ENCODE data around the gene FCHO2.
"Not testable (repeated sequence)": the region's sequence is repeated elsewhere in the genome, so short reads cannot be mapped to it uniquely, and the experiment has no call there.

Gene FCHO2

DNA sequence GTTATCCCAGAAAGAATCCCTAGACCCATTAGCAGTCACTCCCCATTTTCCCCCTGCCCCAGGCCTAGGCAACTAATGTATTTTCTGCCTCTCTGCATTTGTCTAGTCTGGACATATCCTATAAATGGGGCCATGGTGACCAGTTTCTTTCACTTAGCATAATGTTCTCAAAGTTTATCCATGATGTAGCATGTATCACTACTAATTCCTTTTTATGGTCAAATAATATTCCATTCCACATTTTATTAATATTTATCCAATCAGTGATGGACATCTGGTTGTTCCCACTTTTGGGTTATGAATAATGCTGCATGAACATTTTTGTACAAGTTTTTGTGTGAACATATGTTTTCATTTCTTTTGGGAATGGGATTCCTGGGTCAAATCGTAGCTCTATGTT lies 1.5 kb downstream of the FCHO2 start:
- DNase-seq = no peak

DNA sequence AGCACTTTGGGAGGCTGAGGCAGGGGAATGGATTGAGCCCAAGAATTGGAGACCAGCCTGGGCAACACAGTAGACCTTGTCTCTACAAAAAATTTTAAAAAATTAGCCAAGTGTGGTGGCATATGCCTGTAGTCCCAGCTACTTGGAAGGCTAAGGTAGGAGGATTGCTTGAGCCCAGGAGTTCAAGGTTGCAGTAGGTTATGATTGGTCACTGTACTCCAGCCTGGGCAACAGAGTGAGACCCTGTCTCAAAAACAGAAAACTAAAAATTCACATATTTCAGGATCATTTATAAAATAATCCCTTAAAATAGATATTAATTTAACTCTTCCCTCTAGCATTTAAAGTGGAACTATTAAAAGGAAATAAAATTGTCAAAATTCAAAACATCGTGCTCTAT lies 3.4 kb downstream of the FCHO2 start:
- DNase-seq = no peak

DNA sequence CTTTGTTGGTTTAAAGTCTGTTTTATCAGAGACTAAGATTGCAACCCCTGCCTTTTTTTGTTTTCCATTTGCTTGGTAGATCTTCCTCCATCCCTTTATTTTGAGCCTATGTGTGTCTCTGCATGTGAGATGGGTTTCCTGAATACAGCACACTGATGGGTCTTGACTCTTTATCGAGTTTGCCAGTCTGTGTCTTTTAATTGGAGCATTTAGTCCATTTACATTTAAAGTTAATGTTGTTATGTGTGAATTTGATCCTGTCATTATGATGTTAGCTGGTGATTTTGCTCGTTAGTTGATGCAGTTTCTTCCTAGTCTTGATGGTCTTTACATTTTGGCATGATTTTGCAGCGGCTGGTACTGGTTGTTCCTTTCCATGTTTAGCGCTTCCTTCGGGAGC lies 18.6 kb downstream of the FCHO2 start:
- not testable (repeated sequence) for DNase-seq

DNA sequence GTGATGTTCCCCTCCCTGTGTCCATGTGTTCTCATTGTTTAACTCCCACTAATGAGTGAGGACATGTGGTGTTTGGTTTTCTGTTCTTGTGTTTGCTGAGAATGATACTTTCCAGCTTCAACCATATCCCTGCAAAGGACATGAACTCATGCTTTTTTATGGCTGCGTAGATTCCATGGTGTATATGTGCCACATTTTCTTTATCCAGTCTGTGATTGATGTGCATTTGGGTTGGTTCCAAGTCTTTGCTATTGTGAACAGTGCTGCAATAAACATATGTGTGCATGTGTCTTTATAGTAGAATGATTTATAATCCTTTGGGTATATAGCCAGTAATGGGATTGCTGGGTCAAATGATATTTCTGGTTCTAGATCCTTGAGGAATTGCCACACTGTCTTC lies 21.0 kb downstream of the FCHO2 start:
- not testable (repeated sequence) for DNase-seq

DNA sequence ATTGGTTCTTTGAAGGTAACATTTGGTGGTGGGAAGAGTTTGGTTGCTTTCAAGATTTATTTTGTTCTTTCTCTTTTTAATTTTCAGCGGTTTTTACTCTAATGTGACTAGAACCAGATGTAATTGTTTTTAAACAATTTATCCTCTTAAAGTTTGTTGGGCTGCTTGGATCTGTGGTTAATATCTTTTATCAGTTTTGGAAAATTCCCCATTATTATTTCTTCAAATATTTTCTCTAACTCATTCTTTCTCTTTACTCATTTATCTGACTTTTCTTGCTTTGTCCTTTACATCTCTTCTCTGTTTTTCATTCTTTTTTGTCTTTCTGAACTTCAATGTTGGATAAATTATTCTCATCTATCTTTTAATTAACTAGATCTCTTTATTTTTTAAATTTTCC lies 29.9 kb downstream of the FCHO2 start:
- DNase-seq = no peak

DNA sequence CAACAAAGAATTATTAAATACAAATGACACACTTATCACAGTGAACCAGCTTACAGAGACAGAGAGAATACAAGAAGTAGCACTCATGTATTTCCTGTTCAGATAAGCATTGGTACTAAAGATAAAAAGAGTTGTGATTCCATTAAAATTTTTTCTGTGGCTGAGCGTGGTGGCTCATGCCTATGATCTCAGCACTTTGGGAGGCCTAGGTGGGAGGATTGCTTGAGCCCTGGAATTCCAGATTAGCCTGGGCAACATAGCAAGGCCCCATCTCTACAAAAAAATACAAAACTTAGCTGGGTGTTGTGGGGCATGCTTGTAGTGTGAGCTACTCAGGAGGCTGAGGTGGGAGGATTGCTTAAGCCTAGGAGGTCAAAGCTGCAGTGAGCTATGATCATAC lies 32.9 kb downstream of the FCHO2 start:
- no peak for DNase-seq

DNA sequence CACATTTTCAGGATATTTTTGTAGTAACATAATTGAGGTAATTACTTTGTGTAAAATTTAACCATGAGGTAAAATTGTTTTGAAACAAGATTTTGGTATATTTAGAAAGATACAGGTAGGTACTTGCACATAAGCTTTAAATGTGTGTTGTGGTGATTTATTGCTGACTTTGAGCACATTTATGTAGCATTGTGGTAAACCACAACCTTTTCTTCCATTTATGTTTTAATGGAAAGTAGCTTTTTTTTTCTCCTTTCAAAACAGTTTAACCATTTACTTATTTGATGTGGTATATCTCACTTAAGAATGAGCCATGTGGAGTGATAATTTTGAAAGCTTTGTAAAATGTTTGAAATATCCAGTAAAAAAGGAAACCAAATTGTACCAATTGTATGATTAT lies 35.6 kb downstream of the FCHO2 start:
- no peak for DNase-seq

DNA sequence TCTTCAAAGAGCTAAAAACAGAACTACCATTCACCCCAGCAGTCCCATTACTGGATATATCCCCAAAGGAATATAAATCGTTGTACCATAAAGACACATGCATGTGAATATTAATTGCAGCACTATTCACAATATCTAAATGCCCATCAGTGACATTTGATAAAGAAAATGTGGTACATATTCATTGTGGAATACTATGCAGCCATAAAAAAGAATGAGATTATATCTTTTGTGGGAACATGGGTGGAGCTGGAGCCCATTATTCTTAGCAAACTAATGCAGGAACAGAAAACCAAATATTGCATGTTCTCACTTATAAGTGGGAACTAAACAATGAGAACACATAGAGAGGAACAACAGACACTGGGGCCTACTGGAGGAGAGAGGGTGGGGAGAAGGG lies 38.7 kb downstream of the FCHO2 start:
- no peak for DNase-seq

DNA sequence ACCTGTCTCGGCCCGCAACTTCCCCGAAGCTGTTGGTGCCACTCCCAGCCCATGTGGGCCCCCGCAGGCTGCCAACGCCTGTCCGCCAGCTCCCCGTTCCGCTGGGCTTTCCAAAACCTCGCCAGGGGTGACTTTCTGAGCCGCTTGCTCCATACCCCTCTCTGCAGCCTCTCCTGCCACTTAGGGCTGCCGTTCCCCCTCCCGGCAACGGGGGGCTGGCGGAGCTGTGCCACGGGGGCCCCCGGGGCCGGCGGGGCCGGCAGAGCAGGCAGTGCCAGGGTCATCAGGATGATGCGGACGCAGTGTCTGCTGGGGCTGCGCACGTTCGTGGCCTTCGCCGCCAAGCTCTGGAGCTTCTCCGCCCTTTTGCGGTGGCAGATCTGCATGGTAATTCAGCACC lies 40.8 kb downstream of the FCHO2 start:
- DNase-seq = no peak

DNA sequence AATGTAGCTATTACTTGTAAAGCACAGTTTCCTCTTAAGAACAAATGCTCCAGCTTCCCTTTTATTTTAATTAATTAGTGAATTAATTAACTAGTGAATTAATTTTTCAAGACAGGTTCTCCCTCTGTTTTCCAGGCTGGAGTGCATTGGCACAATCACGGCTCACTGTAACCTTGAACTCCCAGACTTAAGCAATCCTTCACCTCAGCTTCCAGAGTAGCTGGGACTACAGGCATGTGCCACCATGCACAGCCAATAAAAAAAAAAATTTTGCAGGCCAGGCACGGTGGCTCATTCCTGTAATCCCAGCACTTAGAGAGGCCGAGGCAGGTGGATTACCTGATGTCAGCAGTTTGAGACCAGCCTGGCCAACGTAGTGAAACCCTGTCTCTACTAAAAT lies 44.1 kb downstream of the FCHO2 start:
- DNase-seq = no peak

DNA sequence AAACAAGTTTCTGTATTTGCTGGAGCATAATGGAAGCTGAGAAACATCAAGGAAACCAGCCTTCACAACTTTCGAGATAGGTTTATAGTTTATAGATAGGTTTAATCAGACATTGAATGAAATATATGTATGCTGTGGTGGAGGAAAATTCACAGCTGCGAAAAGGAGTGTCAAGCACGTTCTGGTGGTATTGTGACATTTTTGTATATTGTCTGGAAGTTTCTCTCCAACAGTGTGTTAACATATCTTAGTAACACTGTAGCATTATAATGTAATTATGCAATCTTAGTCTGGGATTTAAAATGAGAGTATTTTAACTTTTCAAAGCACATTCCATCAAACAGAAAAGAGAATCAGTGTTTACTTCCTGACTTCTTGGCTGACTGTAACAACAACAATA lies 50.0 kb downstream of the FCHO2 start:
- DNase-seq = no peak

DNA sequence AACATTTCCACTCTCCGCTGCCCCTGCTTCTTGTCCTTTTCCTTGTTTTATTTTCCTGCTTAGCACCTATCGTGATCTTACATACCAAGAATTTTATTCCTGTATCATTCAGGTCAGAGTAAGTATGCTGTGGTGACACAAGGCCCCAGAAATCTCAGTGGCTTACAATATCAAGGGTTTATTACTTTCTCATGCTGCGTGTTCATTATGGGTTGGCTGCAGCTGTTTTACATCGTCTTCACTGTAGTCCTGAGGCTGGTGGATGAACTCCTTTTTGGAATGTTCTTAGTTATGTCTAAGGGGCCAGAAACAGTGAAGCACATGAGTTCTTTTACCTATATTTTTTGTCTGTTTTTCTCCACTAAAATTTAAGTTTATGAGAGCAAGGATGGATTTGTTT lies 51.2 kb downstream of the FCHO2 start:
- DNase-seq = no peak

DNA sequence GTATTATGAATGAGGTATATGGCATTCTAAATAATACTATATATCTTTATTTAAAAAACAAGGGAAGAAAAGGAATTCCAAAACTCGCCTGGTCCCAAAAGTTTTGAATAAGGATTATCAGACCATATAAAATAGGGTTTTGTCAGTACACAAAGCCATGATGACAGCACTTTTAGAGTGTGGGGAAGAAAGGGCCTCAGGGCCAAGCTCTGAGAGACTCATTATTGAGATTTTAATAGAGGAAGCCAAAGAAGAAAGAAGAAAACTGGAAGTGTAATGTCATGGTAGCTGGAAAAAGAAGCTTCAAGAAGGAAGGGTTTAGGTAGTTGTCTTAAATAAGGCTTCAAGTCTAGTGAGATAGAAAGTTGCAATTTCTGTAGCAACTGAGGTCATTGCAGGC lies 53.0 kb downstream of the FCHO2 start:
- no peak for DNase-seq

DNA sequence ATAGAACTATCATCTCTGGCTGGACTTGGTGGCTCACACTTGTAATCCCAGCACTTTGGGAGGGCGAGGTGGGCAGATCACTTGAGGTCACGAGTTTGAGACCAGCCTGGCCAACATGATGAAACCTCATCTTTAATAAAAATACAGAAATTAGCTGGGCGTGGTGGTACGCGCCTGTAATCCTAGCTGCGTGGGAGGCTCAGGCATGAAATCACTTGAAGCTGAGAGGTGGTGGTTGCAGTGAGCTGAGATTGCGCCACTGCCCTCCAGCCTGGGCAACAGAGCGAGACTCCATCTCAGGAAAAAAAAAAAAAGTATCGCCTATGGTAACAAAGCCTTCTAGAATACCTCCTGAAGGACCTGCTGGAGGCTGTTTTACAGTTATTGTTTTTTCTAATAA lies 55.8 kb downstream of the FCHO2 start:
- not testable (repeated sequence) for DNase-seq

DNA sequence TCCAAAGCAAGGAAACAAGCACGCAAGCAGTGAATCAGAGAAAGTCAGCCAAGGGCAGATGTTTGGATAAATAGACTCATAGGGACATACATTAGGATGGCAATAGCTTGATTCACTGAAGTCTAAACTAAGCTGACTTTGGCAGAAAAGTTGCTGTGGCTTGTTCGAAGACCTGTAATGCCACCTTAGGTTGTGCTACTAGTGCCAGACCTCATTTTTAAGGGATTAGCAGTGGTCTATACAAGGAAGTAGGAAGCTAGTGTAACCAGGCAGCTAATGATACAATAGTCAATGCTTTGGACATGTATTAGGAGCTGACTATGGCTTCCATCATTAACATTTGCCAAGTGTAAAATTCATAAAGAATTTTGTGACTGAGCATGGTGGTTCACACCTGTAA lies 63.1 kb downstream of the FCHO2 start:
- no peak for DNase-seq

DNA sequence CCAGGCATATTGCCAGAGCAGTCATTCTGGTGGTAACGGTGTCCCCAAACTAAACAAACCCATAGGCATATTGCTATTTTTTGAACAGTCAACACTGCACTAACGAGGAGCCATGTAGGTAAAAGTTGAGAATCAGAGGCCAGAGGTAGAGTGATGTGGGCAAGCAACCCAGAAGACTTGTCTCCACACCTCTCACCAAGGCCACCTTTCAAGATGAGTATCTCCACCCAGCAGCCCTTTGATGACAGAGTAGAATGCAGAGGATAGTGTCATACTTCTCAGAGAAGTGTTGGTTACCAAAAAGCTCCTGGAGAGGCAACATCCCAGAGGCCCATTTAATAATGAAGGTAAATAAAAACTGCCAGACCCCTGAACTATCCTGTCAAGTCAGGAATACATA lies 63.9 kb downstream of the FCHO2 start:
- DNase-seq = no peak

DNA sequence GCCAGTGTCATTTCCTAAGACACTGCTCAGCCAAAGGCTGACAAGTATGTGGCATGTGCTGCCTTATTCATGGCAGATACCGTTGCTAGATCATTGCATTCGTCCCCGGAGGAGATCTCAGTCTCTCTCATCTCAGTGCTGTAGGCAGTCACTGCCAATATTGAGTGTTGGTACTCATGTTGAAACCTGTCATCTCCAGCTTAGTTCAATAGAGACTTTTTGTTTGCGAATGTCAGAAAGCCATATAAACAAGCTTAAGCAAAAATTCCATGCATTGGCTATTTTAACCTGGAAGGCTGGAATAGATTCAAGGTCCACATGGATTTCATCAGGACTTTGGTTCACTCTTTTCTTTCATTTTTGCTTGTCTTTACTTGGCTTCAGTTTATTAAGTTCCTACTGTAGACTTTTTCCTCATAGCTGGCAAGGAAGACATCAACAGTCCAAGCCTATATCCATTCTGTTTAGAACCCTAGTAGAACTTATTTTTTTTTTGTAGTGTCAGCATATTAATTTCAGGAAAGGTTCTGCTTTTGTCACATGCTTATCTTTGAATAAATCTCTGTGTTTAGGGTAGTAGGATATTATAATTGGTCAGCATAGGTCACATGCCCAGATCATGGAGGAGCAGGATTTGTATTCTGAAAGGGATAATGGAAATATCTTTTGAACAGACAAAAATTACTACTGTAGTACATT lies 66.8 kb downstream of the FCHO2 start:
- no peak for DNase-seq

DNA sequence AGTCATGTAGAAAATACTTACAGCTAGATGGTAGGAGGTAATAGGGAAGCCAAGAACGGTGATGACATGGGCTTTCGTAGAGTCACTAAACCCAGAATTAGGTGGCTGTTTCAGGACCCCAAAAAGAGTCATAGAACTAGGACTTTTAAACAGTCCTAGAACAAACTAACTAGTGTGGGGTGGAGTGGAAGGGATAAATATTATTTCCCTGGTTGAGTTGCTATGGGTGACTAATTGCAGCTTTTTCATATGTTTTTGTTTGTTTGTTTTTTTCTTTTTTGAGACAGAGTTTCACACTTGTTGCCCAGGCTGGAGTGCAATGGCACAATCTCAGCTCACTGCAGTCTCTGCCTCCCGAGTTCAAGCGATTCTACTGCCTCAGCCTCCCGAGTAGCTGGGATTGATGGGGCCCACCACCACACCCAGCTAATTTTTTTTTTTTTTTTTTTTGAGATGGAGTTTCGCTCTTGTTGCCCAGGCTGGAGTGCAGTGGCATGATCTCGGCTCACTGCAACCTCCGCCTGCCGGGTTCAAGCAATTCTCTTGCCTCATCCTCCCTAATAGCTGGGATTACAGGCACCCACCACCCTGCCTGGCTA lies 69.2 kb downstream of the FCHO2 start:
- DNase-seq = not testable (repeated sequence)

DNA sequence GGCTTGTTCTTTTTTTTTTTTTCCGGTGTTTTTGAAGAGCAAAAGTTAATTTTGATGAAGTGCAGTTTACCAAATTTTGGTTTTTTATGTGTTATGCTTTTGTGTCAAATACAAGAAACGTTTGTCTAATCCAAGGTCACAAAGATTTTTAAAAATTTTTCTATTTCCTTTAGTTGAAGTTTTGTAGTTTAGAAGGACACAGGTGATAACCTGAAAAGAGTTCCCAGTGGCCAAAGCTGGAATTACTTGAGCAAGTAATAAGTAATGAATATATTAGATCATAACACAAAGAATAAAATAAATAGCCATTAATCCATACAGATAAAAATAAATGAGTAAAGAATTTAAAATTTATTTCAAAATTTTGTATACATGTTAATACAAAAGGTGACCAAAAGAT lies 71.5 kb downstream of the FCHO2 start:
- no peak for DNase-seq

DNA sequence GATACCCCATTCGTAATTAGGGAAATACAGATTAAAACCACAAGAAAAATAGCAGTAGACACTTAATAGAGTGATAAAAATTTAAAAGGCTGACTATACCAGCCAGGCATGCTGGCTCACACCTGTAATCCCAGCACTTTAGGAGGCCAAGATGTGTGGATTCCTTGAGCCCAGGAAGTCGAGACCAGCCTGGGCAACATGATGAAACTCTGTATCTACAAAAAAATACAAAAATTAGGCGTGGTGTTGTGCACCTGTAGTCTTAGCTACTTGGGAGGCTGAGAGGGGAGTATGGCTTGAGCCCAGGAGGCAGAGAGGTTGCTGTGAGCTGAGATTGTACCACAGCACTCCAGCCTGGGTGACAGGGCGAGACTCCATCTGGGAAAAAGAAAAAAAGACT lies 72.0 kb downstream of the FCHO2 start:
- DNase-seq = no peak

DNA sequence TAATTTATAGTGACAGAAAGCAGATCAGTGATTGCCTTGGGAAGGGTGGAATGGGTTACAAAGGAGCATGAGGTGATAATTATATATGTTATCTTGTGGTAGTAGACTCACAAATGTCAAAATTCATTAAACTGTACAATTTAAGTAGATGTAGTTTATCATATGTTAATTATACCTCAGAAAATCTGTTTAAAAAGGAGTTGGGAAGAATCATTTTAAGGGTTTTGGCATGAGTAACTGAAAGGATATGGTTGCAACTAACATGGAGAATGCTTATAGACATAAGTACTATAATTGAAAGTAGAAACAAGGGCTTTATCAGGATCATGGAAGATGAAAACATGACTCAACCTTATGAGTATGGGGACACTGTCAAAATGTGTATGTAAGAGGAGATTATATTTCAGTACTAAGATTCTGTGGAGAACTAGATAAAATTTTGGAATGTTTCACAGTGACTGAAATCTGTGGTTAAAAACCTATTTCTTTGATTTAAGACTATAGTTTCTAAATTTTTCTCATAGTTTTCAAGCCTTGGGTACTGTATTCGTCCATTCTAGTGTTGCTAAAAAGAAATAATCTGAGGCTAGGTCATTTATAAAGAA lies 73.3 kb downstream of the FCHO2 start:
- no peak for DNase-seq

DNA sequence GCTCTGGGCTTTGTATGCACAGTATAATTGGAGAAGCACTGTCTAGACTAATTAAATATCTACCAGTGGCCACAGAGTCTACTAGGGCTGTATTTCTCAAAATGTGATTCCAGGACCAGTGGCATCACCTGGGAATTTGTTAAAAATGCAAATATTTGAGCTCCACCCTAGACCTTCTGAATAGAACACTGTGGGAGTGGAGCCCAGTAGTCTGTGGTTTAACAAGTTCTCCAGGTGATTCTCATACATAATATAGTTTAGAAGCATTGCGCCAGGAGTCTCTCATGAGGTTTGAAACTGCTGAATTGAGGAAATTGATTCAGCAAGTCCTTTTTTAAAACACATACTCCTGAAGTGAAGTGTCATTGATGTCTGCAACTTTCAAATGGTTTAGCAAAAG lies 74.7 kb downstream of the FCHO2 start:
- DNase-seq = no peak

DNA sequence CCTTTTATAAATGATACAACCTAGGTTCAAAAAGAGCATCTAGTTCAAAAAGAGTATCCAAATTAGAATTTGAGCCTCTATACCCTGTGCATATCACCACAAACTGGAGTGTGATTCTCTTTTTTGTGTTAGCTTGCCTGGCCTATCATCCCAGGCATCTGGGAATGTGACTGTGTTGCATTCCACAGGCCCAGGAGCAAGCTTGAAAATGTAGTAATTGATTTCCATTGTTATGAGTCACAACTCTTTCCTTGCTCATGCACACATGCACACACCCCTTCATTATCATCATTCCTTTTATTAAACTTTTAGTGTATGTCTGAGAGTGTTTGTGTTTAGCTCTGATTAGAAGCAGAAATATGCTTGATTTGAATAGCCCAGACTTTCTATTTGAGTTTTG lies 75.2 kb downstream of the FCHO2 start:
- no peak for DNase-seq

DNA sequence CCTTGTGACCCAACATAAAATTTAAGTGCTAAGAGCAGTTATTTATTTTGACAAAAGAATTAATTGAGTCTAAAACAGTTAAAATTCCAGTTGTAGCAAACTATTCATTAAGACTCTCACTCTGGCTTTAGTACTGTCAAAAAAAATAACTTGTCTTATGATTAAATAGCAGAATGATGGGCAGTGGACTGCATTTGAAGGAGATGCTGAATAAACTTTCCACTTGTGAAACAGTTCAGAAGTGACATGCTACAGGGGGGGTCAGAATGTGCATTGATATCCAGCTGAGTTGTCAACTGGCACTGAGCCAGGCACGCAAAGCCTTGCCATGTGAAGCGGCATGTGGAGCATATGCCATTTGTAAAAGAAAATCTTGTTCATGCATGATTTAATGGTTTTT lies 76.0 kb downstream of the FCHO2 start:
- DNase-seq = no peak

DNA sequence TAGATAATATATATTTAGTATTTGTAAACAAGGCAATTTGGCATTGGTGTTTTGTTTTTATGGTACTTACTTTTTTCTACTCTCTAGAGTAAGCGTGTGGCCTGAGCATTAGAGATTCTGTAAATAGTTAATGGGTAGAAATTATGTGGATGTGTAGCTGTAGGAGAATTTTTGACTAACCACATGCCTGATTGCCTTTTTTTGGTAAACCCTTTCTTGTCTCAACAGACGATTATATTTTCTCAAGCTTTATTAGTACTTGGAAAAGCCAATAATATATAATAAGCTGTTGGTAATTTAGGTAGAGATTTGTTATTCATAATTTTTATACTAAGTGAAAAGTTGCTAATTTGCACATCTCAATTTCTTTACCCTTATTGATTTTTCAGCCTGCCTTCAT lies 76.8 kb downstream of the FCHO2 start:
- DNase-seq = no peak

Measured in stimulated activated CD4-positive, alpha-beta T cell treated with anti-CD3 and anti-CD28 coated beads, Interleukin-4, amount 100 ng/mL, for 24 hours (primary cell).